Measurements from ENCODE around the gene PHLDB1. TPM values are rescaled to one million over a fixed set of nuclear protein-coding genes. Genes with fewer than 3 reads are reported as not detected.

The PHLDB1 gene
- total RNA-seq, 1 donor, result 93.5 TPM

DNA sequence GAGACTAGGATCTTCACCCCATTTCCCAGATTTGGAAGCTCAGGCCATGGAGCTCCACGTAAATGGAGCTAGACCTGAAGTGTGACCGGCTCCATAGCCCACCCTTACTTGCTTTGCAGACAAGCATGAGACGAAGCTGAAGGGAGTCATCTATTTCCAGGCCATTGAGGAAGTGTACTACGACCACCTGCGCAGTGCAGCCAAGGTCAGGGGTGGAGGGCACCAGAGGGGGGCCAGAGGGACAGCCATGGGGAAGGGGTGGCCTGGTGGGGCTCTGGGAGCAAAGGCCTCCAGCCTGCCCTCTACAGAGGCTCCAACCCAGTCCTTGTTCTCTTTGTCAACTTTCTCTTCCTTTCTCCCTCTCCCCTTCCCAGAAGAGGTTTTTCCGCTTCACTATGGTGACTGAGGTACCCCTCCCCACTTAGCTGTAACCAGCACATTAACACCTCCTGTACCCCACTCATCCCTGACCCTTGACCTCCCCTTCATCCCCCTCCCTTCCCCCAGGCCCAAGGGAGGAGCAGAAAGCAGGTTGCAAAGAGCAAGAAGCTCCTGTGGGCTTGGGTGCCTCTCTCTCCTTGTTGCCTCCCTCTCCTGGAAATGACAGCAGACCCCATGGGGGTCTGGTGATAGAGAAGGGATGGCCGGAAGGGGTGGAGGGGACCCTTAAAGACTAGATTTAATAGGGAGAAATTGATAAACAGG lies 48.2 kb downstream of the PHLDB1 start:
- TF ChIP-seq, protein P1, sequence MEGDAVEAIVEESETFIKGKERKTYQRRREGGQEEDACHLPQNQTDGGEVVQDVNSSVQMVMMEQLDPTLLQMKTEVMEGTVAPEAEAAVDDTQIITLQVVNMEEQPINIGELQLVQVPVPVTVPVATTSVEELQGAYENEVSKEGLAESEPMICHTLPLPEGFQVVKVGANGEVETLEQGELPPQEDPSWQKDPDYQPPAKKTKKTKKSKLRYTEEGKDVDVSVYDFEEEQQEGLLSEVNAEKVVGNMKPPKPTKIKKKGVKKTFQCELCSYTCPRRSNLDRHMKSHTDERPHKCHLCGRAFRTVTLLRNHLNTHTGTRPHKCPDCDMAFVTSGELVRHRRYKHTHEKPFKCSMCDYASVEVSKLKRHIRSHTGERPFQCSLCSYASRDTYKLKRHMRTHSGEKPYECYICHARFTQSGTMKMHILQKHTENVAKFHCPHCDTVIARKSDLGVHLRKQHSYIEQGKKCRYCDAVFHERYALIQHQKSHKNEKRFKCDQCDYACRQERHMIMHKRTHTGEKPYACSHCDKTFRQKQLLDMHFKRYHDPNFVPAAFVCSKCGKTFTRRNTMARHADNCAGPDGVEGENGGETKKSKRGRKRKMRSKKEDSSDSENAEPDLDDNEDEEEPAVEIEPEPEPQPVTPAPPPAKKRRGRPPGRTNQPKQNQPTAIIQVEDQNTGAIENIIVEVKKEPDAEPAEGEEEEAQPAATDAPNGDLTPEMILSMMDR (IDR thresholded peaks at IDR 0.05; ENCODE audit: insufficient read depth, low read length), result no peak
- no peak for DNase-seq (ENCODE audit: low read depth)
- H3K4me3 ChIP-seq (ENCODE audit: low read depth, low read length), result no peak overlapping the region

DNA sequence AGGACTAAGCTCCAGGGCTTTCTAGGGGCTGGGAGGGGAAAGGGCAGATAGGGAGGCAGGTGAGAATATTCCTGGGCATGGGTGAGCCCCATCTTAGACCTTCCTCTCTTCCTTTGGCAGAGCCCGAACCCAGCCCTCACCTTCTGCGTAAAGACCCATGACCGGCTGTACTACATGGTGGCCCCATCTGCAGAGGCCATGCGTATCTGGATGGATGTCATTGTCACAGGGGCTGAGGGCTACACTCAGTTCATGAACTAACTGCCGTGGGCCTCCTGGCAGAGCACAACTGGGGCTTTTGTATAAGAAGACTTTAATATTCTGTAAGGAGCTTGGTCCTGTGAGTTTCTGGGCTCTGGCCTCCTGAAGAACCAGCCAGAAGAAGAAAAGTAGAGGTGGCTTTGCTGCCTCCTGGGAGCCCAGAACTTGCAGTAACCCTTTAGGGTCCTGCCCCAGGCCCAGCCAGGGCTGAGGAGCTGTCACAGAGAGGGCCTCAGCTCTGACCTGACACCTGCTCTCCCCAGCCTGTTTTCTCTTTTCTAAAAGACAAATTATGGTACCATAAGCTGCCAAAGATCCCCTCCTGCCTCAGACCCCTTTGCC lies 49.2 kb downstream of the PHLDB1 start:
- TF ChIP-seq, protein P1 (IDR thresholded peaks at IDR 0.05; ENCODE audit: insufficient read depth, low read length), result no peak
- H3K4me3 ChIP-seq (ENCODE audit: low read depth, low read length), result no peak overlapping the region
- no peak for DNase-seq (ENCODE audit: low read depth)

DNA sequence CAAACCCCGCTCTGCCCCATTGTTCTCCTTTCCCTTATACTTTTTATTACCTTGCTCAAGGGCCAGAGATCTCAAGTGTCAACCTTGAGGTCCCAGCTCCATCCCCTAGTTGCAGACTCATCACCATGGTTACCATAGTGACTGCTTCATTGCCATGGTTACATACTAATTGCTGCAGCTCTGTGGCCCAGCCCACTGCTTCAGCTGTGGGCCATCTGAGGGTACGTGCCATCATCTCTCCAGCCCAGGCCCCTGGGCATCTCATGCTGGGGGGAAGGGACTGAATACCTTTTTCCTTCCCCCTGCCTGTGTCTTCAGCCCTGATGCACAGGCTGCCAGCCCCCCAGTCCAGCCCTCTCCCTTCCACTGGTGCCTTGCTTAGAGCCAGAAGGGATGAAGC lies 49.8 kb downstream of the PHLDB1 start:
- DNase-seq (ENCODE audit: low read depth), result no peak
- TF ChIP-seq, protein P1 (IDR thresholded peaks at IDR 0.05; ENCODE audit: insufficient read depth, low read length), result no peak
- no peak overlapping the region for H3K4me3 ChIP-seq (ENCODE audit: low read depth, low read length)

DNA sequence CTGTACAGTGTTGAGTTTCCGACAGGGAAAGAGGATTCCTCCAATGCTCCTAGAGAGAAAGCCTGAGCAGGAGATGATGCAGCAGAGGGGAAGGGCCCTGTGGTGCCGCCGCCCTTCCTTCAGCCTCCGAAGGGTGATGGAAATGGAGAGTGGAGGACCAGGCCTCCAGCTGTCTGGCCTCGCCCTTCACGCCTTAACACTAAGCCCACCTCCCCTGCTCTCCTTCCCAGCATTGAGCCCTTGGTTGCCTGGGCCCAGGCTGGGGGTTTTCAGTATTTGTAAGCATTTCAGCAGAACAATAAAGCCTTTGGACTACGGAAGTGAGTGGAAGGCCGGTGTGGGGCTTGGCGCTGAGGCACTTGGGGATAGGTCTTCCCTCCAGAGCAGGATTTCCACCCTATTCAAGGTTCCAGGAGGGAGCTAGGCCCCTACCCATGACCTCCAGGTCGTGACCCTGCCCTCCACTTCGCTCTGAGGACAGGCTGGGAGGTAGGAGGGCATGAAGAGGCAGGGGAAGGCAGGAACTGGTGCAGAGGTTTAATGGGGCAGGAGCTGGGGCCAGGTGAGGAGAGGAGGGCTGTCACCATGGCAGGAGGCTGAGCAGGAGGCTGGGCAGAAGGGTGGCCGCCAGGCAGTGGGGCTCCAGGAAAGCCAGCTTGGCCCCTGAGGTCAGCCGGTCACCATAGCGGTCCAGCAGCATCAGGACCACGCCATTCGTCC lies 50.5 kb downstream of the PHLDB1 start:
- TF ChIP-seq, protein P1 (IDR thresholded peaks at IDR 0.05; ENCODE audit: insufficient read depth, low read length), result no peak
- no peak overlapping the region for H3K4me3 ChIP-seq (ENCODE audit: low read depth, low read length)
- DNase-seq (ENCODE audit: low read depth), result no peak

DNA sequence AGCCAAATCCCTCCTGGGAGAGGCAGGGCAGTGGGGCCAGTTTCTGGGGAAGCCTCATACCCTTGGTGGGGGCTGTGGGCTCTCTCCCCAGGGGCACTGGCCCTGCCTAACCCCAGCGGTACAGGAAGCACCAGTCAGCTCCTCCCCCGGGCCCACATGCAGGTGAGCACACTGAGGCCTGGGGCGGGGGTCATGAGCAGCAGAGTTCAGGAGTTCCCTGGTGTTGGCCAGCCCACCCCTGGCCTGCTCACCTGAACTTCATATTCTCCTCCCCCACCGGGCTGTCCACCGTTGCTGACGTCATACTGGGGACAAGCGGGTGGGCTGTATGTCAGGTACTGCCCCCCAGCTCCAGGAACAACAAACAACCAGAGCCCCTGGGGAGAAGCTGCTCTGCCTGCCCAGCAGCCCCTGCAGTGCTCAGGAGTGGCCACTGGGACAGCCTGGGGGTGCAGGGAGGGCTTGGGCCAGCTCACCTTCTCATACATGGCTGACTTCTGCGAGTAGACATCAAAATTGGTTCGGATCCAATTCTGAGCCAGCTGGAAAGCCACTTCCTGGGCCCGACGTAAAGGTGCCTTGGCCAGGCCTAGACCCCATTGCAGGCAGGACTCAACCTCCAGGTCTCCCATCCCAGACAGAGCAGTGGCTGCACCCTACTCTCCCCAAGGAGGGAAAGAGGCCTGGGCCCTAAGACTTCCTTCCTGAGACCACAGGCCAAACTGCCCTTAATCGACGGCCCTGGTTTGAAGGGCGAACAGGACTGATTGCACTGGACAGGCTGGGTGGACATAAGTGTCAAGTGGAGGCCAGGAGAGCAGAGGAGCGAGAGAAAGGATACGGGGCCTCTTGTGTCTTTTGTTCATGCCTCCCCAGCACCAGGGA lies 51.3 kb downstream of the PHLDB1 start:
- TF ChIP-seq, protein P1 (IDR thresholded peaks at IDR 0.05; ENCODE audit: insufficient read depth, low read length), result no peak
- no peak overlapping the region for H3K4me3 ChIP-seq (ENCODE audit: low read depth, low read length)
- DNase-seq (ENCODE audit: low read depth), result no peak

DNA sequence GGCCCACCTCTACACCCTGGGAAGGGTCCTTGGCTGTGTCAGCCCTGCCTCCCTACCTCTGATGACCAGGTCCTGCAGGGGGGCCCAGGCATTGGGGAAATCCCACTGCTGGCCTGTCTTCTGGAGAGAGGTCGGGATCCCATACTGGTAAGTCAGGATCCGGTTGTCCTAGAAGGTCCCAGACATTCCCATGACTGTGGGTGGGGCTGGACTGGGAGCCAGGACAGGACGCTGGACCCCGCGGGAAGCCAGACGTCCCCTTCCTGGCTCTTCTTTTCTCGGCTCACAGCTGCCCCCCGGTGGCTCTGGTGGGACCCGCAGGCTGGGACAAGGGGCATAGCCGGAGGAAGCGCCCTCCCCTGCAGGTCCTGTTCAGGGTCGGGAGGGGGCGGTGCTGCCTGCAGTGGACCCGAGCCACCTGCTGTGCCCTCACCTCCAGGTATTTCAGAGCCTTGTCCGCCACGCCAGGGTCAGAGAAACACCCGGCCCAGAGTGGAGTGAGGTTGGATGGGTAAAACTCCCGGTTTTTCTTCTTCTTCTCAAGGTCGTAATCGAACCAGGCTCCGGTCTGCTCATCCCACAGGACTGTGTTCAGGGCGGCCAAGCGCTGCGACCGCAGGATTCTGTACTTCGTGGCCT lies 52.0 kb downstream of the PHLDB1 start:
- no peak overlapping the region for H3K4me3 ChIP-seq (ENCODE audit: low read depth, low read length)
- DNase-seq (ENCODE audit: low read depth), result peak; percentile 72
- TF ChIP-seq, protein P1 (IDR thresholded peaks at IDR 0.05; ENCODE audit: insufficient read depth, low read length), result peak; percentile 90

Measured in fibroblast of the aortic adventitia (primary cell).